GM12864 (cell line): ENCODE data around the gene RNF152.

Source experiments
- DNase-seq: peaks from one replicate; pipeline ENCODE4 v3.0.0-alpha.2; 2011; ENCODE audit warnings: low read depth
- H3K4me3 ChIP-seq: 2 replicates; pipeline ENCODE4 v1.5.1; 2011; ENCODE audit warnings: mild to moderate bottlenecking, low read depth, low read length, control low read depth
- CTCF ChIP-seq: IDR thresholded peaks from 2 replicates; pipeline ENCODE4 v1.5.1; 2011; ENCODE audit warnings: low read depth, mild to moderate bottlenecking, moderate library complexity, low read length, control low read depth, inconsistent platforms; ENCODE audit errors: missing control alignments

Gene RNF152

GRCh38 chr18:61855449-61856378 lies 37.1 kb downstream of the RNF152 start:
- TF ChIP-seq CTCF = no peak
- DNase-seq = no peak
- no peak overlapping the region for H3K4me3 ChIP-seq

GRCh38 chr18:61854578-61855448 lies 38.0 kb downstream of the RNF152 start:
- H3K4me3 ChIP-seq = no peak overlapping the region
- TF ChIP-seq CTCF = no peak
- DNase-seq = no peak

- no peak for TF ChIP-seq CTCF
- no peak for DNase-seq
- H3K4me3 ChIP-seq = no peak overlapping the region
Observed at GRCh38 chr18:61853855-61854254, 39.0 kb downstream of the RNF152 start.

GRCh38 chr18:61852496-61852895 lies 40.3 kb downstream of the RNF152 start:
- no peak for TF ChIP-seq CTCF
- no peak overlapping the region for H3K4me3 ChIP-seq

GRCh38 chr18:61851940-61852451 lies 40.8 kb downstream of the RNF152 start:
- DNase-seq = no peak
- no peak overlapping the region for H3K4me3 ChIP-seq
- no peak for TF ChIP-seq CTCF

More at GRCh38 chr18:61852496-61852895, 40.3 kb downstream of the RNF152 start:
- no peak for DNase-seq

- no peak overlapping the region for H3K4me3 ChIP-seq
- TF ChIP-seq CTCF = no peak
- DNase-seq = no peak
Observed at GRCh38 chr18:61851279-61851678, 41.5 kb downstream of the RNF152 start.
